Neuron (in vitro differentiated cells): ENCODE measurements around the gene ATG12.
"Not testable (repeated sequence)": the region's sequence is repeated elsewhere in the genome, so short reads cannot be mapped to it uniquely, and the experiment has no call there.

Experiments used
- H2AFZ ChIP-seq: one replicate; pipeline ENCODE4 v1.6.1; 2013; ENCODE audit warnings: low read depth, mild to moderate bottlenecking, inconsistent platforms, low read length, moderate library complexity
- H3K27me3 ChIP-seq: one replicate; pipeline ENCODE4 v1.6.1; 2013; ENCODE audit warnings: low read length; ENCODE audit not compliant: insufficient read depth
- H3K36me3 ChIP-seq: one replicate; pipeline ENCODE4 v1.6.1; 2013; ENCODE audit warnings: low read length; ENCODE audit not compliant: insufficient read depth
- H3K4me1 ChIP-seq: one replicate; pipeline ENCODE4 v1.6.1; 2013; ENCODE audit warnings: low read length; ENCODE audit not compliant: insufficient read depth
- H3K4me3 ChIP-seq: 2 replicates; pipeline ENCODE4 v1.5.1; 2013; ENCODE audit warnings: mild to moderate bottlenecking, low read length, moderate library complexity
- H3K9me3 ChIP-seq: one replicate; pipeline ENCODE4 v1.6.1; 2013; ENCODE audit warnings: low read length

The ATG12 gene

GRCh38 chr5:115811406-115811805, 30.0 kb downstream of the ATG12 start:
- Histone ChIP-seq H2AFZ (no peak overlapping the region), H3K36me3 (peaks cover 50% of the 10 kb centered on the region)

DNA sequence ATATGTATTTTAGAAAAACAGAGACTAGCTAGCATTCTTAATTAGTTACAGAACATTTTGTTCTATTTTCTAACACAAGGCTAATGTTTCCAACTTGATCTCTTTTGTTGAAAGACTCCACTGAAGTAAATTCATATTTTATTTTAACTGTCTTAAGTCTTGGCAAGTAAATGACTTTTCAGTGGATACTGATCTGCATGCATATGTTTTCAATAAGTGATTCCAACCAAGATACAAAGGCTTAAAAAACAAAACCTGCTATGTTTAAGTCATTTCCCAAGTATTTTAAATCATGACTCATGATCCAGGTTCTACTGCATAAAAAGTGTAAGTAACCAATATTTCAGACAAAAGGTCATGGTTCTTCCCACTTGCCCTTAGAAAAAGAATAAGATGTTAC, 30.6 kb downstream of the ATG12 start:
- no peaks in the 10 kb centered on the region for H3K9me3 ChIP-seq
- no peak overlapping the region for H2AFZ ChIP-seq
- H3K27me3 ChIP-seq: no peaks in the 10 kb centered on the region
- H3K36me3 ChIP-seq: peaks cover 57% of the 10 kb centered on the region
- peaks cover 24% of the 10 kb centered on the region for H3K4me1 ChIP-seq
- no peak overlapping the region for H3K4me3 ChIP-seq

More at GRCh38 chr5:115811406-115811805, 30.0 kb downstream of the ATG12 start:
- Histone ChIP-seq H3K27me3 (no peaks in the 10 kb centered on the region), H3K4me3 (no peak overlapping the region), H3K4me1 (peaks cover 24% of the 10 kb centered on the region), H3K9me3 (no peaks in the 10 kb centered on the region)

DNA sequence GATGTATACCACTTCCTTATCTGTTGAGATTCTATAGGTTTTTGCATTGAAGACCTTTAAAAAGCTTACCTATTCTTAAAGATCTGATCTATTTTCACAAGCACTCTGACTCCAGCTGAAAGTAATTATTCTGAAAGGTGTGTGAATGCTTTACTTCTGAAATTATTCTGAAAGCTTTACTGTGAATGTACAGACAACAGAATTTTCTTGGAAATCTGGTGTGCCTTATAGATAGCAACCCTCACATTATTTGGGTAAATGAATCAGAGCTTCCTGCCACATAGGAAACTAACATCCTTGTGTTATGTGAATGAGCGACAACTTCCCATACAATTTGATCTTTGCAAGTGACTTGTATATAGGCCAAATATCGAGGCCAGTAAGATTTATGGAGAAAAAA, 31.4 kb downstream of the ATG12 start:
- Histone ChIP-seq H3K9me3 (no peaks in the 10 kb centered on the region), H3K36me3 (peaks cover 64% of the 10 kb centered on the region), H2AFZ (no peak overlapping the region), H3K4me1 (peaks cover 17% of the 10 kb centered on the region), H3K27me3 (no peaks in the 10 kb centered on the region), H3K4me3 (no peak overlapping the region)

DNA sequence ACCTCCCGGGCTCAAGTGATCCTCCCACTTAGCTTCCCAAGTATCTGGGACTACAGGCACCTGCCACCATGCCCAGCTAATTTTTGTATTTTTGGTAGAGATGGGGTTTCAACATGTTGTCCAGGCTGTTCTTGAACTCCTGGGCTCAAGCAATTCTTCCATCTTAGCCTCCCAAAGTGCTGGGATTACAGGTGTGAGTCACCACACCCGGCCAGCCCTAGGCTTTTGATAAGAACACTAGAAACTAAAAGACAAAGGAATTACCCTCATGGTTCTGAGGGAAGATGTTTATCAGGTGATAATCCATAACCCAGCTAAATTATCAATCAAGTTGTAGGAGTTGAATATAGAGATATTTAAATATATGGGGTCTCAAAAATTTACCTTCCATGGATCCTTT, 33.3 kb downstream of the ATG12 start:
- H3K4me3 ChIP-seq, H3K27me3 ChIP-seq, H3K4me1 ChIP-seq, H3K9me3 ChIP-seq, H2AFZ ChIP-seq: not testable (repeated sequence)
- peaks cover 72% of the 10 kb centered on the region for H3K36me3 ChIP-seq

DNA sequence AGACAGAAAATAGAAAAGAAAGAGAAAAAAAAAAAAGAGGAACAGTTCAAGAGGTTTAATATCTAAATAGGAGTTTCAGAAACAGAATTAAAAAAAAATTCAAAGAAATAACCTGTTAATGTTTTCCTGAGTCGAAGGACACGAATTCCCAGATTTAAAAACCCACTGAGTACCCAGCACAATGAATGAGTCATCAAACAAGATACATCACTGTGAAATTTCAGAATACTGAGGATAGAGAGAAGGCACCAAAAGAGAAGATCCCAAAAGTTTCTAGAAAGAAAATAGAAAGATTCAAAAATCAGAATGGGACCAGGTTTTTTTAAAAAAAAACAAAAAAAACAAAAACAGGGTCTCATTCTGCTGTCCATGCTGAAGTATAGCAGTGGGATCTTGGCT, 33.7 kb downstream of the ATG12 start:
- Histone ChIP-seq H3K4me3 (no peak overlapping the region), H3K27me3 (no peaks in the 10 kb centered on the region), H2AFZ (no peak overlapping the region), H3K9me3 (no peaks in the 10 kb centered on the region), H3K4me1 (peaks cover 2% of the 10 kb centered on the region), H3K36me3 (peaks cover 74% of the 10 kb centered on the region)

- H3K4me1 ChIP-seq: no peaks in the 10 kb centered on the region
- no peak overlapping the region for H3K4me3 ChIP-seq
- no peak overlapping the region for H2AFZ ChIP-seq
- H3K27me3 ChIP-seq: no peaks in the 10 kb centered on the region
- H3K9me3 ChIP-seq: no peaks in the 10 kb centered on the region
- peaks cover 69% of the 10 kb centered on the region for H3K36me3 ChIP-seq
Measured at GRCh38 chr5:115806986-115807653, 34.2 kb downstream of the ATG12 start.

- Histone ChIP-seq H3K4me3 (no peak overlapping the region), H3K36me3 (peaks cover 29% of the 10 kb centered on the region), H3K9me3 (no peaks in the 10 kb centered on the region), H2AFZ (no peak overlapping the region), H3K27me3 (no peaks in the 10 kb centered on the region), H3K4me1 (no peaks in the 10 kb centered on the region)
Measured at GRCh38 chr5:115801984-115802383, 39.4 kb downstream of the ATG12 start.

GRCh38 chr5:115801152-115801551, 40.2 kb downstream of the ATG12 start:
- Histone ChIP-seq H3K27me3 (no peaks in the 10 kb centered on the region), H3K9me3 (no peaks in the 10 kb centered on the region), H3K36me3 (peaks cover 21% of the 10 kb centered on the region), H3K4me1 (no peaks in the 10 kb centered on the region), H3K4me3 (no peak overlapping the region), H2AFZ (no peak overlapping the region)

DNA sequence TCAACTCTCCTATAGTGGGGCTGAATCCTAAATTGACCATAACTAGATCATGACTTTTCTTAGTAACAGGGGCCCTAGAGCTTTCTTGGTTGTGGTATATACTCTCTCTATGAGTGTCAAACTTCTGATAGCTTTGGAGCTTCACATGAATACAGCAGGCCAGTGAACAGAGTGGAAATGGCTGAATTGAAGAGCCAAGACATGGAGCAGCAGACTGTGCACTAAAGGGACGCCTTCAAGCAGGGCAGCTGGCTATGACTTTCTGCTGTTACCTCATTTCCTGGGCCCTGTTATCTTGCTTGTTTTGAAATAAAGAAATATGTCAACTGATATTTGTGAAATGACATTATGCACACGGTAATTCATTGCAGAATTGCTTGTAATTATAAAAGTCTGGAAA, 41.3 kb downstream of the ATG12 start:
- Histone ChIP-seq H3K4me3 (no peak overlapping the region), H3K4me1 (no peaks in the 10 kb centered on the region), H2AFZ (no peak overlapping the region), H3K36me3 (peaks cover 11% of the 10 kb centered on the region), H3K9me3 (no peaks in the 10 kb centered on the region), H3K27me3 (no peaks in the 10 kb centered on the region)

DNA sequence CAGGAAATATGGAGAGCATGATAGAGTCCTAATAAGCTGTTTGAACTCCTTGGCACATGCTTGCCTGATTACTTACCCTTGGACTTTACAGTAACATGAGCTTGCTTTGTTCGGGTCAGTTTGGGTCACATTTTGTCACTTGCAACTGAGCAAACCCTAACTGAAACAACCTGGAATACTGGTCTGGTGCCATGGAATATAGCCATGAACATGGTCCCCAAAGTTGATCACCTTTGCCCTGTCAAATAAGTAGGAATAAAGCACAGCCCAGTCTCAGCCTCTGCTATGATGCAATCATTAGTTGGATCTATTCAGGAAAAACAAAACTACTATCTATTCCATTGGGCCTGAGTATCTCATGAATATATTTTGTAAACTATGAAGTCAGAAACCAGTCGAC, 43.1 kb downstream of the ATG12 start:
- H3K4me3 ChIP-seq: no peak overlapping the region
- no peaks in the 10 kb centered on the region for H3K9me3 ChIP-seq
- no peak overlapping the region for H2AFZ ChIP-seq
- peaks cover 4% of the 10 kb centered on the region for H3K36me3 ChIP-seq
- no peaks in the 10 kb centered on the region for H3K27me3 ChIP-seq
- no peaks in the 10 kb centered on the region for H3K4me1 ChIP-seq

- H3K27me3 ChIP-seq: no peaks in the 10 kb centered on the region
- H2AFZ ChIP-seq: no peak overlapping the region
Measured at GRCh38 chr5:115796656-115797055, 44.7 kb downstream of the ATG12 start.

GRCh38 chr5:115795700-115796099, 45.7 kb downstream of the ATG12 start:
- no peaks in the 10 kb centered on the region for H3K27me3 ChIP-seq
- no peak overlapping the region for H2AFZ ChIP-seq
- H3K4me1 ChIP-seq: no peaks in the 10 kb centered on the region
- no peak overlapping the region for H3K4me3 ChIP-seq
- H3K36me3 ChIP-seq: no peaks in the 10 kb centered on the region
- H3K9me3 ChIP-seq: no peaks in the 10 kb centered on the region

More at GRCh38 chr5:115796656-115797055, 44.7 kb downstream of the ATG12 start:
- Histone ChIP-seq H3K4me1 (no peaks in the 10 kb centered on the region), H3K9me3 (no peaks in the 10 kb centered on the region), H3K36me3 (no peaks in the 10 kb centered on the region), H3K4me3 (no peak overlapping the region)

DNA sequence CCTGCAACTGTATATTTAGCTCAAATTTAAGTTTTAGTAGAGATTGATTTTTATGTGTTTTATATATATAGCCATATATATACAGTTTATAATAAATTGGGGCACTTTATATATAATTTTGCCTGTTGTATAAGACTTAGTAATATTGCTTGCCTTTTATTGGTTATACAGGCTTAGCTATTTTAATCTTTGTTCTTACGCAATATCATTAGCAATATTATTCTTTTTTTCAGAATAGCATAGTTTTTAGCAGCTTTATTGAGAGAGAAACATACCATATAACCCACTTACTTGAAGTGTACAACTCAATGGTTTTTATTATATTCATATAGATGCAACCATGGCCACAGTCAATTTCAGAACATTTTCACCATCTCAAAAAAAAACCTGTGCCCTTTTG, 52.9 kb downstream of the ATG12 start:
- H3K36me3 ChIP-seq: no peaks in the 10 kb centered on the region
- no peaks in the 10 kb centered on the region for H3K9me3 ChIP-seq
- H3K27me3 ChIP-seq: no peaks in the 10 kb centered on the region
- no peaks in the 10 kb centered on the region for H3K4me1 ChIP-seq
- no peak overlapping the region for H3K4me3 ChIP-seq
- no peak overlapping the region for H2AFZ ChIP-seq

DNA sequence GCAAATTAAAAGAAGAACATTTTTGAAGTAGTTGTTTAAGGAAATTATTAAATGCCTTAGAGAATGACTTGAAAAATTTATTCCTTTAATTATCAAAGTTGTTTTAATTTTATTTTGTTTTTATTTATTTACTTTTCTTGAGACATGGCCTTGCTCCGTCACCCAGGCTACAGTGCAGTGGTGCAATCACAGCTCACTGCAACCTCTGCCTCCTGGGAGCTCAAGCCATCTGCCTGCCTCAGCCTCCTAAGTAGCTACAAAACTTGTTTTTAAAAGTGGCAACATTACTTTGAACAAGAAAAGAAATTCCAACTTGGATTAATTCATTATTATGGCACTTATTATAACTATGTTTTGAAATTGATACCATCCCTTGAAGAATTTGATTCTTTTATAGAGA, 53.9 kb downstream of the ATG12 start:
- no peak overlapping the region for H3K4me3 ChIP-seq
- H3K4me1 ChIP-seq: no peaks in the 10 kb centered on the region
- no peaks in the 10 kb centered on the region for H3K36me3 ChIP-seq
- no peak overlapping the region for H2AFZ ChIP-seq
- H3K27me3 ChIP-seq: no peaks in the 10 kb centered on the region
- no peaks in the 10 kb centered on the region for H3K9me3 ChIP-seq
